Esophagus mucosa (tissue), 1 donor: ENCODE measurements around the gene GAS2L3. TPM values are rescaled to one million over a fixed set of nuclear protein-coding genes. Genes with fewer than 3 reads are reported as not detected.

Source experiments
- ATAC-seq: fragments of 200-7000 bp; cut with Tn5 transposase; one replicate; pipeline ENCODE4 v1.9.1; 2020
- total RNA-seq: library from RNA; stranded (reverse); gene quantifications from one replicate; pipeline ENCODE4 v1.2.4, GENCODE V29; 2023
- donor health status: DM: yes; HTN: yes; CAD: no.

GAS2L3 gene
- total RNA-seq, 1 donor from 2014 or later, result 4.7 TPM

DNA sequence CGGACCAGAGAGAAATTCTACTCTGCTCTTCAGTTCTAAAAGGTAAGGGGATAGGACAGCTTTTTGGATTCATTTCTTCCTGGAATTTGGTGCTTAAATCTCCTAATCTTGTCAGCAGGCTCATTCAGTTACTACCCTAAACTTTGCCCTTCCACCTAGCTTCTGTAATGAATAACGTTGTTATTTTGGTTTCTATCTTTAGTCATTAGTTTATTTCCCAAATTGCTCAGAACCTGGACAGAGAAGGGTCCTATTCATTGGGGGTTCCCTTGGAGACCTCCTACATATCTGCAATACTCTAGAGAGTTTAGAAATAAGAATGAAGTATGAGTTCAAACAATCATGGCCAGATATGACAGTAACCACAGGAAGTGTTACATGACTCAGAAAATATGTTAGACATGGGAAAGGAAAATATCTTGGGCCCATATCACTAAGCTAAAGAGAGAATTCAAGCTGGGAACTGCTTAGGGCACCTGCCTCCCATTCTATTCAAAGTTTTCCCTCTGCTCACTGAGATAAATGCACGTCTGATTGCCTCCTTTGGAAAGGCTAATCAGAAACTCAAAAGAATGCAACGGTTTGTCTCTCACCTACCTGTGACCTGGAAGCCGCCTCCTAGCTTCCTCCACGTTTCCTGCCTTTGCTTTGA, 87.9 kb downstream of the GAS2L3 start:
- ATAC-seq, result no peak

DNA sequence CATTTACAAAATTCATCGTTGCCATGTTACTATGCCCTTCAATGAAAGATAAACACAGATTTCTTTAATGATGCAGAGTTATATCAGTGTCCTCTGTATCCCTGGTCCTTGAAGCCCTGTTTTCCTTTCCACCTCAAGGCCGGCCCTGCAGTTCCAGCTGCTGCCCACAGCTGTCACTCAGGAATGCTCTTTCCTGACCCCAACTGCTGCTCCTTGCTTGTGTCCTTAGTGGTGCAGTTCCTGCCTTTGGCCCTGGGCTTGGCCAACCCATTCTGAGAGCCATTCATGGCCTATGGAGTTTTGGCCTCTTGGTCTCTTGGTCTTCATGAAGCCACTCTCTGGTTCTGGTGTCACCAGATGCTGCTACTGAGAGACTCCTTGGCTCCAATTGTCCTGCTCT, 93.1 kb downstream of the GAS2L3 start:
- no peak for ATAC-seq

GRCh38 chr12:100668945-100669536, 95.6 kb downstream of the GAS2L3 start:
- ATAC-seq, result peak; percentile 46

DNA sequence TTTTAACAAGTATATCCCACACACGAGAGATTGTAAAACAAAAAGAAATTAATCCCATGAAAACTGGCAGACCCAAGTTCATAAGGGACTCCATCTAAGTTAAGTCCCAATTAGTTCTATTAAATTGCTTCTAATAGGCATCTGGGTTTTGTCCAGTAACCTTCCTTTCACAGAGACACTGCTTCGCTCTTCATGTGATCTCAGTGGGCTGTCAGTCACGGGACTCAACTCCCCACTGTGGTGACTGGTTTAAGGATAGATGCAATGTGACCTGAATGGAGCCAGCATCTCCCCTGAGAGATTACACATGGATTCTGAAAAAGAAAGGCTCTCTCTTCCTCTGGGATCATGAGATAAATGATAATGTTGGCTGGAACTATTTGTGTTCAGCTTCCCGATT, 96.4 kb downstream of the GAS2L3 start:
- no peak for ATAC-seq

GRCh38 chr12:100671396-100672074, 98.1 kb downstream of the GAS2L3 start:
- ATAC-seq, result no peak

- no peak for ATAC-seq
Measured at GRCh38 chr12:100672075-100672592, 98.7 kb downstream of the GAS2L3 start.

GRCh38 chr12:100674036-100674888, 100.8 kb downstream of the GAS2L3 start:
- ATAC-seq, result no peak

Other genes with a start within 250 kb of the GAS2L3 start
- gene SLC17A8, start 216.6 kb upstream of the GAS2L3 start, total RNA-seq, result not detected
- gene NR1H4, start 99.8 kb upstream of the GAS2L3 start, total RNA-seq, result not detected
- gene ANO4, start 221.1 kb downstream of the GAS2L3 start, total RNA-seq, result not detected